OCI-LY1 (cell line): ENCODE data around the gene TCF19.

Source experiments
- H2AFZ ChIP-seq: fragments of 200-600 bp; sonication (generic), shearing (Covaris generic); 2 replicates; pipeline ENCODE4 v1.6.0; 2014; ENCODE audit warnings: antibody characterized with exemption, mild to moderate bottlenecking, low read length
- H3F3A ChIP-seq: fragments of 200-600 bp; sonication (generic), shearing (Covaris generic); 2 replicates; pipeline ENCODE4 v1.6.0; 2014; ENCODE audit warnings: mild to moderate bottlenecking, antibody characterized with exemption, low read length, moderate library complexity; ENCODE audit not compliant: insufficient read depth
- H3K27ac ChIP-seq: fragments of 200-600 bp; sonication (generic); 2 replicates; pipeline ENCODE4 v1.5.1; 2014; ENCODE audit warnings: low read length, mixed run types, mild to moderate bottlenecking, low read depth; ENCODE audit not compliant: poor library complexity, severe bottlenecking
- H3K27me3 ChIP-seq: fragments of 200-600 bp; sonication (generic); 2 replicates; pipeline ENCODE4 v1.6.0; 2014; ENCODE audit warnings: antibody characterized with exemption, mild to moderate bottlenecking, low read length, moderate library complexity; ENCODE audit not compliant: insufficient read depth
- H3K36me3 ChIP-seq: fragments of 200-600 bp; sonication (generic); 2 replicates; pipeline ENCODE4 v1.6.1; 2014; ENCODE audit warnings: mild to moderate bottlenecking, antibody characterized with exemption, low read length, moderate library complexity, mixed read lengths; ENCODE audit not compliant: insufficient read depth
- H3K4me1 ChIP-seq: fragments of 200-600 bp; sonication (generic); 2 replicates; pipeline ENCODE4 v1.5.1; 2014; ENCODE audit warnings: mild to moderate bottlenecking, low read length, moderate library complexity; ENCODE audit not compliant: insufficient read depth, severe bottlenecking
- H3K4me2 ChIP-seq: fragments of 200-600 bp; sonication (generic), shearing (Covaris generic); 2 replicates; pipeline ENCODE4 v1.6.1; 2014; ENCODE audit warnings: low read length
- H3K4me3 ChIP-seq: fragments of 200-600 bp; sonication (generic); 2 replicates; pipeline ENCODE4 v1.5.1; 2014; ENCODE audit warnings: low read length, low read depth, mild to moderate bottlenecking, mixed read lengths; ENCODE audit not compliant: poor library complexity, severe bottlenecking
- H3K79me2 ChIP-seq: fragments of 200-600 bp; shearing (Covaris generic); 2 replicates; pipeline ENCODE4 v1.6.1; 2016; ENCODE audit warnings: mixed run types, low read length, mixed read lengths; ENCODE audit not compliant: insufficient read depth
- H3K9ac ChIP-seq: fragments of 200-600 bp; sonication (generic), shearing (Covaris generic); 2 replicates; pipeline ENCODE4 v1.6.1; 2014; ENCODE audit warnings: mild to moderate bottlenecking, low read length, mixed read lengths
- H3K9me2 ChIP-seq: fragments of 200-600 bp; sonication (generic), shearing (Covaris generic); 2 replicates; pipeline ENCODE4 v1.6.1; 2014; ENCODE audit warnings: low read depth, mild to moderate bottlenecking, low read length, mixed read lengths
- H3K9me3 ChIP-seq: fragments of 200-600 bp; shearing (Covaris generic); 2 replicates; pipeline ENCODE4 v1.6.1; 2014; ENCODE audit warnings: low read length, mixed read lengths
- H4K20me1 ChIP-seq: fragments of 200-600 bp; sonication (generic), shearing (Covaris generic); 2 replicates; pipeline ENCODE4 v1.6.0; 2016; ENCODE audit warnings: mild to moderate bottlenecking, low read length; ENCODE audit not compliant: insufficient read depth
- EZH2 ChIP-seq: fragments of 200-600 bp; sonication (generic), shearing (Covaris generic); IDR thresholded peaks from 2 replicates; pipeline ENCODE4 v1.8.0; 2017; ENCODE audit warnings: borderline replicate concordance, mixed run types, mild to moderate bottlenecking, antibody characterized with exemption, low read length, moderate library complexity, mixed read lengths
- TF ChIP-seq, protein P1 (sequence below): fragments of 200-600 bp; sonication (generic), shearing (Covaris generic); IDR thresholded peaks from 2 replicates; pipeline ENCODE4 v1.5.1; 2017; ENCODE audit warnings: mild to moderate bottlenecking, antibody characterized with exemption, low read length, moderate library complexity, mixed read lengths

Gene TCF19

GRCh38 chr6:31140643-31141042, 17.7 kb upstream of the TCF19 start:
- Histone ChIP-seq H3F3A (no peaks in the 10 kb centered on the region), H3K27me3 (no peaks in the 10 kb centered on the region), H3K27ac (no peak overlapping the region), H3K79me2 (no peaks in the 10 kb centered on the region), H3K9ac (no peak overlapping the region), H3K4me1 (peaks cover 7% of the 10 kb centered on the region), H3K9me3 (no peaks in the 10 kb centered on the region), H3K36me3 (peaks cover 26% of the 10 kb centered on the region), H2AFZ (no peak overlapping the region), H3K9me2 (no peaks in the 10 kb centered on the region), H3K4me3 (no peak overlapping the region), H4K20me1 (no peaks in the 10 kb centered on the region), H3K4me2 (no peak overlapping the region)
- no peak for TF ChIP-seq EZH2
- TF ChIP-seq, protein P1, sequence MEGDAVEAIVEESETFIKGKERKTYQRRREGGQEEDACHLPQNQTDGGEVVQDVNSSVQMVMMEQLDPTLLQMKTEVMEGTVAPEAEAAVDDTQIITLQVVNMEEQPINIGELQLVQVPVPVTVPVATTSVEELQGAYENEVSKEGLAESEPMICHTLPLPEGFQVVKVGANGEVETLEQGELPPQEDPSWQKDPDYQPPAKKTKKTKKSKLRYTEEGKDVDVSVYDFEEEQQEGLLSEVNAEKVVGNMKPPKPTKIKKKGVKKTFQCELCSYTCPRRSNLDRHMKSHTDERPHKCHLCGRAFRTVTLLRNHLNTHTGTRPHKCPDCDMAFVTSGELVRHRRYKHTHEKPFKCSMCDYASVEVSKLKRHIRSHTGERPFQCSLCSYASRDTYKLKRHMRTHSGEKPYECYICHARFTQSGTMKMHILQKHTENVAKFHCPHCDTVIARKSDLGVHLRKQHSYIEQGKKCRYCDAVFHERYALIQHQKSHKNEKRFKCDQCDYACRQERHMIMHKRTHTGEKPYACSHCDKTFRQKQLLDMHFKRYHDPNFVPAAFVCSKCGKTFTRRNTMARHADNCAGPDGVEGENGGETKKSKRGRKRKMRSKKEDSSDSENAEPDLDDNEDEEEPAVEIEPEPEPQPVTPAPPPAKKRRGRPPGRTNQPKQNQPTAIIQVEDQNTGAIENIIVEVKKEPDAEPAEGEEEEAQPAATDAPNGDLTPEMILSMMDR, result no peak

DNA sequence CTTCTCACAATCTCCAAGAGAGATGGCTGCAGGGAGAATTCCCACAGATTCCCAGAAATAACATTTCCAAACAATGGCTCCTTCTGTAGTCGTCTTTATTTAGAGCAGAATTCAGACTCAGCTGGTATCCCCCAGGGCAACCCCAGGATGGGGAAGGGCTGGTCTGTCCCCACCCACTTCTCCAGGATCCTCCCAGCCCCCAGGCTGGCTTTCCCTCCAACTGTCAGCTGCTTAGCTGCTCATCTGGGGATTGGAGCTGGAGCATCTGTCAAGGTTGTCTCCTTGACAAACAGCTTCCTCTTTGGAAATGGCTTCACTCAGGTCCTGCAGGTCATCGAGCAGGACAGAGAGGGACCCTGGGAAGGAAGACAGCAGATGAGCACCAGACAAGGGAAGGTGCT, 16.0 kb upstream of the TCF19 start:
- Histone ChIP-seq H3K4me1 (peaks cover 7% of the 10 kb centered on the region), H4K20me1 (no peaks in the 10 kb centered on the region), H3K9ac (no peak overlapping the region), H3K4me2 (no peak overlapping the region), H3K36me3 (peaks cover 32% of the 10 kb centered on the region), H3K27ac (no peak overlapping the region), H3K27me3 (no peaks in the 10 kb centered on the region), H3K9me3 (no peaks in the 10 kb centered on the region), H3F3A (no peaks in the 10 kb centered on the region), H3K4me3 (no peak overlapping the region), H3K9me2 (no peaks in the 10 kb centered on the region), H3K79me2 (no peaks in the 10 kb centered on the region), H2AFZ (no peak overlapping the region)
- TF ChIP-seq, protein P1, result no peak
- TF ChIP-seq EZH2, result no peak

DNA sequence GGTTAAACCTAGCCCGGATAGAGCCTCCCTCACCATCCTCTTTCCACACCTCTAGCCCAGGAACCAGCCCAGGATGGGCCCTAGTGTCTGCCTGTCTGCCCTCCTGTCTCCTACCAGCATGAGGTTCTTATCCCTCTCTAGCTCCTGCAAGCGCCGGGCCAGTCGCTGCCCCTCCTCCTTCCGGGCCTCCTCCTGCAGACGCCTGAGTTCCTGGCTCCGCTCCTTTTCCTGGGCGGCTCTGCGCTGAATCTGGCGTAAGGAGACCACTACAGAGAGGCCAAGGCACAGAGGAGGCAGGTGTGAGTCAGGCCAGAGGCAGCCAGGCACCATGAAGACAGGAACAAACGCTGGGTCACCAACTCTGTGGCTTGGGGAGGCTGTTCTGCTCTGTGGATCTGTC, 15.2 kb upstream of the TCF19 start:
- no peaks in the 10 kb centered on the region for H3K9me2 ChIP-seq
- H3K9me3 ChIP-seq, result no peaks in the 10 kb centered on the region
- no peak overlapping the region for H3K4me3 ChIP-seq
- no peaks in the 10 kb centered on the region for H4K20me1 ChIP-seq
- H3K9ac ChIP-seq, result no peak overlapping the region
- peaks cover 32% of the 10 kb centered on the region for H3K36me3 ChIP-seq
- H3F3A ChIP-seq, result no peaks in the 10 kb centered on the region
- no peaks in the 10 kb centered on the region for H3K4me1 ChIP-seq
- H3K27ac ChIP-seq, result no peak overlapping the region
- no peak overlapping the region for H2AFZ ChIP-seq
- H3K27me3 ChIP-seq, result no peaks in the 10 kb centered on the region
- no peak for TF ChIP-seq EZH2
- TF ChIP-seq, protein P1, result no peak
- no peak overlapping the region for H3K4me2 ChIP-seq
- H3K79me2 ChIP-seq, result no peaks in the 10 kb centered on the region
